8988T (cell line): ENCODE results near the gene LIG1.
"Not testable (repeated sequence)": the region's sequence is repeated elsewhere in the genome, so short reads cannot be mapped to it uniquely, and the experiment has no call there.

Experiments used
- DNase-seq: peaks from one replicate; pipeline ENCODE4 v3.0.0; 2011

LIG1 gene

GRCh38 chr19:48120505-48120904, 49.6 kb downstream of the LIG1 start:
- DNase-seq: no peak

DNA sequence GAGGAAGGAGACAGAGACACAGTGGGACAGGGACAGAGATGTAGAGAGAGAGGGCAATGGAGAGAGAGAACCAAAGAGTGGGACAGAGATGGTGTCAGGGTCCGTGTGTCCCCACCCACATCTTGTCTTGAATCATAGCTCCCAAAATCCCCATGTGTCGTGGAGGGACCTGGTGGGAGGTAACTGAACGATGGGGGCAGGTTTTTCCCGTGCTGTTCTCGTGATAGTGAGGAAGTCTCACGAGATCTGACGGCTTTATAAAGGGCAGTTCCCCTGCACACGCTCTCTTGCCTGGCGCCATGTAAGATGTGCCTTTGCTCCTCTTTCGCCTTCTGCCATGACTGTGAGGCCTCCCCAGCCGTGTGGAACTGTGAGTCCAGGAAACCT, 52.0 kb downstream of the LIG1 start:
- no peak for DNase-seq

- no peak for DNase-seq
Measured at GRCh38 chr19:48117515-48118130, 52.5 kb downstream of the LIG1 start.

GRCh38 chr19:48113190-48113917, 56.8 kb downstream of the LIG1 start:
- no peak for DNase-seq

DNA sequence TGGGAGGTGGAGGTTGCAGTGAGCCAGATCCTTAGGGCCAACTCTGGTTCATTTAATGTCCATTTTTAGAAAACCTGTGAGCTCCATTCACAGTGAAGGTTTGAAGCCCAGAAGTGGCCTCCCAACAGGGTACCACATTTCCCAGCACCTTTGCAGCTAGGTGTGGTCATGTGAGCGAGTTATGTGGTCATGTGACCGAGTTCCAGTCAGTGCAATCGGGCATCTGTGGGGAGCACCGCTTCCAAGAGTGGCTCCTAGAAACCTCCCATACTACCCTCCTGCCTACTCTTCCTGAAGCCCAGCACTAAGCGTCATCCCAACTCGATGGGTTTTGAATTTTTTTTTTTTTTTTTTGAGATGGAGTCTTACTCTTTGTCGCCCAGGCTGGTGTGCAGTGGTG, 58.9 kb downstream of the LIG1 start:
- DNase-seq: no peak

GRCh38 chr19:48110350-48110966, 59.7 kb downstream of the LIG1 start, which contains the start of gene PLA2G4C:
Gene PLA2G4C, minus strand, starts transcription at chr19:48110817. Its CDS starts 4,288 bp downstream, at chr19:48106529.
- peak; percentile 96 for DNase-seq

- no peak for DNase-seq
Measured at GRCh38 chr19:48108997-48109782, 61.0 kb downstream of the LIG1 start.

DNA sequence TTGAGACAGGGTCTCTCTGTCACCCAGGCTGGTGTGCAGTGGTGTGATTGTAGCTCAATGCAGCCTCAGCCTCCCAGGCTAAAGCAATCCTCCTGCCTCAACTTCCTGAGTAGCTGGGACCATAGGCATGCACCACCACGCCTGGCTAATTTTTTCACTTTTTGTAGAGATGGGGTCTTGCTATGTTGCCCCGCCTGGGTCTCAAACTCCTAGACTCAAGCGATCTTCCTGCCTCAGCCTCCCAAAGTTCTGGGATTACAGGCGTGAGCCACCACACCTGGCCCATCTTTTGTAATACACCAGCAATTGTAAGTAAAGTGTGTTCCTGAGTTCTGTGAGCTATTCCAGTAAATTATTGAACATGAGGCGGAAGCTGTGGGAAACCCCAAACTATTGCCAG, 66.2 kb downstream of the LIG1 start:
- DNase-seq: no peak

DNA sequence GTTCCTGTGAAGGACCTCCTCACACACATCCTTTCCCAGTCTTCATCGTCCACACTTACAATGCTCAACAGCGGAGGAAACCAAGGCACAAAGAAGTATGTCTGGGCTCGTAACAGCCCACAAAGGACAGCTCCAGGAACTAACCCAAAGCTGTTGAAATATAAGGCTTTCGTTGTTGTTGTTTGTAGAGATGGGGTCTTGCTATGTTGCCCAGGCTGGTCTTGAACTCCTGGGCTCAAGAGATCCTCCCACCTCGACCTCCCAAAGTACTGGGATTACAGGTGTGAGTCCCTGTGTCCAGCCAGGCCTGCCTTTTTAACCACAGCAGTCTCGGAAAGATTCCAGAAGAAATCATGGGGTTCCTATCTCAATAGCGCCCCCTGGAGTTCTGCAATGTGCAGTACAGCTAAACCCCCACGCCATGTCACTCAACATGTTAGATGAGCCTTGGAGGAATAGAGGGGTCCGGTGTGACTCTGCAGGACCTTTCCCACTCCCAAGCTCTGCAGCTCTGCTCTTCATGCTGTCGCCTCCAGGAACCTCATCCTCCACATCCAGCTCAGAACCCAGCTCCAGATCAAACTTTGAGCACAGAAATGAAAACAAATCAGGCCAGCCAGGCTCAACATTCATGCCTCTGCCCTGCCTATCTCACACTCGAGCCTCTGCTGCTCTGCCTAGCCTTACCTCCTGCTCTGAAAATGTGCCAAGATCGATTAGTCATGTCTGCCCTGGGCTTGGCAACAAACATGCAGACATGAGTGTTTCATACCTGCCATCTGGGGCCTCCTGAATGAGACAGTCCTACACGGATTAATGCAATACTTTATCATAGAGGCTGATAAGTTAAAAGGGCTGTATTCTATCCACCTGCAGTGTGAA, 67.0 kb downstream of the LIG1 start:
- DNase-seq: peak; percentile 56

DNA sequence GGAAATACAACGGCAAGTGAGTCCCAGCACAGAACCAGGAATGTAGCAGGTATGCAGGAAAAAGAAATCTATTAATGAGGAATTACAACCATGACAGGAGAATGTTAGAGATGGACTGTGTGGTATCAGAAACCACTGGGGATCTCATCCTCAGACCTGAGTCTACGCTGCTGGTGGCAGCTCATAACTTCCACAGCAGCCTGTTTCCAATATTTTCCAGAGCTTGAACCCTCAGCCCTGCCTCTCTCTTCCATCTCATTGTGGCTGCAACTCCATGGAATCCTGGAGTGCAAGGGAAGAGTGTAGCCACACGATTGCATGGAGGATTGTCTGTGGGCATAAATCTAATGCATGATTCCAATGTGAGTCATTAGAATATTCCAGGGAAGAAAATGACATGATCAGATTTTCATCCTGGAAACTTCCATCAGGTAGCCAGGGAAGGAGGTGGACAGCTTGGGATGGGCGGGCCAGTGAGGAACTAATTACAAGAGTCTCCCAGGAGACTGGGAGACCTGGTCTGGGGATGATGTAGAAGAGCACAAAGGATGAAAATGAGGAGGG, 74.5 kb downstream of the LIG1 start:
- DNase-seq: no peak

- DNase-seq: no peak
Measured at GRCh38 chr19:48094855-48095203, 75.3 kb downstream of the LIG1 start.

GRCh38 chr19:48094129-48094854, 75.9 kb downstream of the LIG1 start:
- DNase-seq: no peak

DNA sequence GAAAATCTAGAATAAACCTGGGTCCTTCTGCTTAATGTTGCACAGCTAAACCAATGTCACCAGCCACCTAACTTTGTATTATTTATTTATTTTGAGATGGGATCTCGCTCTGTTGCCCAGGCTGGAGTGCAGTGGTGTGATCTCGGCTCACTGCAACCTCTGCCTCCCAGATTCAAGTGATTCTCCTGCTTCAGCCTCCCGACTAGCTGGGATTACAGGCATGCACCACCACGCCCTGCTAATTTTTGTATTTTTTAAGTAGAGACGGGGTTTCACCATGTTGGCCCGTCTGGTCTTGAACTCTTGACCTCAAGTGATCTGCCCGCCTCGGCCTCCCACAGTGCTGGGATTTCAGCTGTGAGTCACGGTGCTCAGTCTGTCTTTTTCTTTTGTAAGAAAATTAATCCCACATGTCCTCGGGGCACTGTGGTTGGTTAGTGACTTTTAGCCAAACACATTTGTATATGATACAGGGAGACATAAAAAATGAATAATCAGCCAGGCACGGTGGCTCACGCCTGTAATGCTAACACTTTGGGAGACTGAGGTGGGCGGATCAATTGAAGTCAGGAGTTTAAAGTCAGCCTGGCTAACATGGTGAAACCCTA, 78.9 kb downstream of the LIG1 start:
- DNase-seq: not testable (repeated sequence)

- no peak for DNase-seq
Measured at GRCh38 chr19:48090281-48090802, 79.8 kb downstream of the LIG1 start.

GRCh38 chr19:48088991-48089390, 81.2 kb downstream of the LIG1 start:
- DNase-seq: not testable (repeated sequence)

DNA sequence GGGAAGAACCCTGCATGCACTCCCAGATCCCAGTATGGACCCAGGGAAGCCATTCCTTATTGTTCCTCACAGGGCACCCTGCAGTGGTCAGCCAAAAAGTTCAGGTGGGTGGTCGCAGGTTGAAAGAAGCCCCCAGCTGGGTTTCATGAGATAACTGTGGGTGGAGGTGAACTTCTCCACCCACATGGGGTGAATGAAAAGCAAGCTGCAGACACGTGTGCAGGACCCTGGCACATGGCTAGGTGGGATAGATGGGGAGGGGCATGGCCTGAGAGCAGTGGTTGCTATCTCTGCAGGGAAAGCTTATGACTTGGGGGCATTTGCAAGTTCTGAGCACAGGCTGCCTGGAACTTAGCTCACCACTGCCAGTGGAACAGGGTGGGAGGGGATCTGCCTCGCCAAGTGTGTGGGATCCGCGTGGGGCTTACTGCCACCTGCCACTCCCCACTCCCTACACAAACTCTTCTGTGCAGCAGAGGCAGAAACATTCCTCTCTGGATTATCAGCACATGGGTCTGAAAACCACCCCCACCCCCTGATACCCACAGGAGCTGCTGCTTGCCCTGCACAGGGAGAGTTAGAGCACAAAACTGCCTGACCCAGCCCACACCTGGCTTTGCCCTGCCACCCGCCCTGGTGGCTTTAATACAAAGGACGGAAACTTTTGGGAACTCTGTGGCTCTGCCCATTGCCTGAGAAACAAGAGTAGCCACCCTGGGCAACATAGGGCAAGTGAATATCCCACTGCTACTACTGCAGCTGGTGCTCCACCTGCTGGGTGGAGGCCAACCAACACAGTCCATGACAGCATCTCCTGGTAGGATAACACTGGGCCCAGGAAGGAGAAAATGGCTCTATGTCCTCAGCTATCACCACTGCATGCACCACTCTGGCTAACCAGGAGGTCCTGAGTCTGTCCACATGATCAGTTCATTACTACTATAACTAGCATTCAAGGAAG, 84.0 kb downstream of the LIG1 start:
- no peak for DNase-seq

DNA sequence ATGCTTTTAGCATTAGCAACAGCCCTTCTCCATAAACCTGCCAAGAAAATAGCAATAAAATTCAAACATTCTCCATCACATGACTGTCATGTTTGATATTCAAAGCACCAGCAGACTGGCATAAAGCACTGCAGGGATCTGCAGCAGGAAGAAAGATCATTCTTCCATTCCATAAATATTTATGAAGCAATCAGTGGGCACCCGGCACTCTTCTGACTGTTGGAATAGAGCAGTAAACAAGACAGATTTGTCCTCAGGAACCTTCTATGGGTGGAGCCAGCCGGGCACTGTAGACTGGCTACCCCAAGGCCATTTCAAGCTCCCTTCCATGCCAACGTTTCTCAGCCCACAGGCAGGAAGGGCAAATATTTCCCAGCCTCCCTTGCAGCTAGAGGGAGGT, 85.1 kb downstream of the LIG1 start:
- no peak for DNase-seq

GRCh38 chr19:48081106-48081505, 89.0 kb downstream of the LIG1 start:
- DNase-seq: no peak

- DNase-seq: not testable (repeated sequence)
Measured at GRCh38 chr19:48070177-48070769, 99.9 kb downstream of the LIG1 start.
